Measurements from ENCODE around the gene OSBPL7. TPM values are rescaled to one million over a fixed set of nuclear protein-coding genes. Genes with fewer than 3 reads are reported as not detected.
A peak's percentile ranks its signal among the peaks of the same experiment; 100 is the strongest.

Gene OSBPL7
- total RNA-seq, 1 donor from 2014 or later: 5.1 TPM

DNA sequence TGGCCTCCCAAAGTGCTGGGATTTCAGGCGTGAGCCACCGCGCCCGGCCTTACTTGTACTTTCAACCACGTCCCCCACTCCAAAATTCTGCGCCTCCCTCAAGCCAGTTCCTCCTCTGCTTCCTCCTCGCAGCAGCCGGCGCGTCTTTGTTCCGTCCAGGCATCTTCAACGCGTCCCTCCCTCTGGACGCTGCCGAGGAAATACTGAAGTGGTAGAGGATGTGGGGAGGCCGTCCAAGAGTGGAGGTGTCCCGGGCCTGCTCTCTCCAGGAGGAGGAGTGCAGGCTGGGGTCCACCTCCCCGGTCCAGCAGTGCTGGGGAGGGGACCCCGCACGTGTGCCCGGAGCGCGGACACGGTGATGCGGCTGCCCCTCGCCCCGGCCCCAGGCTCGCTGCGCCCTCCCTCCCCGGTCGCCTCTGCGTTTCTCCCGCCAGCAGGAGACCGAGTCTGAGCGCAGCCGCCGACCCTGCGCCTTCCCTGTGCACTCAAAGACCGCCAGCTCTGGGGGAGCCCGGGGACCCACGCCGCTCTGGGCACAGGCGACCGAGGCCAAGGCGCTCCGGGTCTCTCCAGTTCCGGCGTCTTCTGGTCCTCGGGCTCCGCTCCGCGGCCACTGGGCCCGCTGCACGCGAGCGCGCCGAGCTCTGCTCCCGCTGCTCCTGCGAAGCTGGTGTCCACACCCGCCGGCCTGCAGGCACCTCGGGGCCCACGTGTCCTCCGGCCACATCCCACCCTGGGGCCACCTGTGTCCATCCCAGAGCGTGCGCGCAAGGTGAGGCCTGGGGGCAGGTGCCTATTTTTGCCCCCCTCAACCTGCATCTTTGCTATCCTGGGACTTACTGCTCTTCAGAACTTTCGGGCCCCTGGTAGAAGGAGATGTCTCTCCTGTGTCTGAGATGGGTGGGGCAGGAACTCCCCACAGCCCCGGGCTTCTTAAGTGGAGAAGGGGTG, 31.7 kb downstream of the OSBPL7 start:
- no peak overlapping the region for H3K27ac ChIP-seq
- no peak overlapping the region for H3K9ac ChIP-seq
- peaks cover 3% of the 10 kb centered on the region for H3K9me3 Mint-ChIP-seq
- TF ChIP-seq EZH2phosphoT487 (IDR thresholded peaks at IDR 0.05) (peak; percentile 61), EZH2 (IDR thresholded peaks at IDR 0.05) (peak; percentile 83)
- TF ChIP-seq, protein P1, sequence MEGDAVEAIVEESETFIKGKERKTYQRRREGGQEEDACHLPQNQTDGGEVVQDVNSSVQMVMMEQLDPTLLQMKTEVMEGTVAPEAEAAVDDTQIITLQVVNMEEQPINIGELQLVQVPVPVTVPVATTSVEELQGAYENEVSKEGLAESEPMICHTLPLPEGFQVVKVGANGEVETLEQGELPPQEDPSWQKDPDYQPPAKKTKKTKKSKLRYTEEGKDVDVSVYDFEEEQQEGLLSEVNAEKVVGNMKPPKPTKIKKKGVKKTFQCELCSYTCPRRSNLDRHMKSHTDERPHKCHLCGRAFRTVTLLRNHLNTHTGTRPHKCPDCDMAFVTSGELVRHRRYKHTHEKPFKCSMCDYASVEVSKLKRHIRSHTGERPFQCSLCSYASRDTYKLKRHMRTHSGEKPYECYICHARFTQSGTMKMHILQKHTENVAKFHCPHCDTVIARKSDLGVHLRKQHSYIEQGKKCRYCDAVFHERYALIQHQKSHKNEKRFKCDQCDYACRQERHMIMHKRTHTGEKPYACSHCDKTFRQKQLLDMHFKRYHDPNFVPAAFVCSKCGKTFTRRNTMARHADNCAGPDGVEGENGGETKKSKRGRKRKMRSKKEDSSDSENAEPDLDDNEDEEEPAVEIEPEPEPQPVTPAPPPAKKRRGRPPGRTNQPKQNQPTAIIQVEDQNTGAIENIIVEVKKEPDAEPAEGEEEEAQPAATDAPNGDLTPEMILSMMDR (IDR thresholded peaks at IDR 0.05): peak; percentile 53
- DNase-seq (ENCODE audit: low spot score): peak; percentile 87
- peak overlapping the region; percentile 59 for H3K4me3 ChIP-seq
- H3K36me3 Mint-ChIP-seq: peaks cover 1% of the 10 kb centered on the region
- H2AFZ ChIP-seq (replicated peaks): peak overlapping the region; percentile 99
- H3K4me1 ChIP-seq: no peaks in the 10 kb centered on the region
- H3K4me1 Mint-ChIP-seq: peaks cover 2% of the 10 kb centered on the region
- H3K27me3 Mint-ChIP-seq (ENCODE audit: insufficient read depth, low read depth): peaks cover 64% of the 10 kb centered on the region
- H3K79me2 ChIP-seq (ENCODE audit: low read depth): no peaks in the 10 kb centered on the region
- no peaks in the 10 kb centered on the region for H3K9me3 ChIP-seq (ENCODE audit: low read depth)
- peaks cover 18% of the 10 kb centered on the region for H4K20me1 ChIP-seq (ENCODE audit: low read depth)
- H3K4me3 Mint-ChIP-seq: peak overlapping the region; percentile 77
- peaks cover 97% of the 10 kb centered on the region for H3K27me3 ChIP-seq
- peak overlapping the region; percentile 93 for H3K4me2 ChIP-seq
- H3F3A ChIP-seq (ENCODE audit: low read depth): peaks cover 16% of the 10 kb centered on the region
- no peak overlapping the region for H3K27ac Mint-ChIP-seq
- H3K36me3 ChIP-seq: no peaks in the 10 kb centered on the region

DNA sequence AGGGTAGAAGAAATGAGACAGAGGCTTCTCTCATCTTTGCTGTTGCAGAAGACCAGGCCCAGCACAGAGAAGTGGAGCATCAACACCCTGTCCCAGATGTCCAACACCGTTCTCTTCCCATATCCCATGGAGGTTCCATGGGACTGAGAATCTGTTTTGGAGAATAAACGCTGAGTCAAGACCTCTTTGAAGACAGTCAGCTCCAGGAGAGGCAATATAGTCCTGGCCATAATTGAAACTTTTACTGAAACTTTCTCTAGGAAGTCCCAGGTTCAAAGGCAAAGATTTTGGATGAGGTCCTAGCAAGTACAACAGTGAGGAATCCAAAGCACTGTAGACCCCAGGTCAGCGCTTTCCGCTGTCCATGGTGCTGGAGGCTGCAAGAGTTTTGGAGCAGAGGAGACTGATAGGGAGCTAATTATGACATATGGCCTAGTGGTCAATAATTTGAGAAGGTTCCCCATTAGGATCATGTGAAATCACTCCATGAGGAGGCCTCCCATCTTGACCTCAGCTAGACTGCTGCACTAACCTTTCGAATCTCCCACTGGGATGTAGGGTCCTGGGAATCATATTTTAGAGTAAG, 36.0 kb downstream of the OSBPL7 start:
- no peak overlapping the region for H3K4me3 Mint-ChIP-seq
- peaks cover 16% of the 10 kb centered on the region for H3F3A ChIP-seq (ENCODE audit: low read depth)
- no peaks in the 10 kb centered on the region for H3K4me1 ChIP-seq
- no peak overlapping the region for H3K9ac ChIP-seq
- no peak overlapping the region for H3K27ac ChIP-seq
- H3K27ac Mint-ChIP-seq: no peak overlapping the region
- H3K79me2 ChIP-seq (ENCODE audit: low read depth): no peaks in the 10 kb centered on the region
- H4K20me1 ChIP-seq (ENCODE audit: low read depth): peaks cover 18% of the 10 kb centered on the region
- peaks cover 1% of the 10 kb centered on the region for H3K36me3 Mint-ChIP-seq
- peaks cover 87% of the 10 kb centered on the region for H3K27me3 ChIP-seq
- H3K4me3 ChIP-seq: no peak overlapping the region
- no peak overlapping the region for H3K4me2 ChIP-seq
- H3K4me1 Mint-ChIP-seq: peaks cover 2% of the 10 kb centered on the region
- TF ChIP-seq EZH2 (IDR thresholded peaks at IDR 0.05) (no peak), EZH2phosphoT487 (IDR thresholded peaks at IDR 0.05) (no peak)
- TF ChIP-seq, protein P1 (IDR thresholded peaks at IDR 0.05): no peak
- no peaks in the 10 kb centered on the region for H3K36me3 ChIP-seq
- no peaks in the 10 kb centered on the region for H3K9me3 ChIP-seq (ENCODE audit: low read depth)
- H2AFZ ChIP-seq (replicated peaks): no peak overlapping the region
- H3K9me3 Mint-ChIP-seq: peaks cover 3% of the 10 kb centered on the region
- peak; percentile 80 for DNase-seq (ENCODE audit: low spot score)
- peaks cover 43% of the 10 kb centered on the region for H3K27me3 Mint-ChIP-seq (ENCODE audit: insufficient read depth, low read depth)

DNA sequence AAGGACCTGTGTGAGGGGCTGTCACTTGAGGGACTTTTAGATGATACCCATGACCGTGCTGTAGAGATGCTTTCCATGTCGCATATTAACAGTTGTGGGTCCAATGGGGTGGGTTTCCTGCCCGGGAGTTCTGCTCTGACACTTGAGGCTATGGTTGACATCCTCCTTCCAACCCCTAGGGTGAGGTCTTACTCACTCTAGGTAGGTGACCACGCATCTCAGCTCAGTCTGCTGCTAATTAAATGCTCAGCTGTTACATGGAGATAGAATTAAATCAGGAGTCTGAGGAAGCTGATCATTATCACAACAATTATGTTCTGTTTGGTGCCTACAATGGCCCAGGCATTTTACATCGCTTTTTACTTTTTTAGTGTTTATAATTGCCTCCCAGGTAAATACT, 40.2 kb downstream of the OSBPL7 start:
- Mint-ChIP-seq H3K9me3 (no peaks in the 10 kb centered on the region), H3K36me3 (no peaks in the 10 kb centered on the region), H3K4me1 (no peaks in the 10 kb centered on the region), H3K27me3 (ENCODE audit: insufficient read depth, low read depth) (peaks cover 25% of the 10 kb centered on the region), H3K27ac (no peak overlapping the region), H3K4me3 (no peak overlapping the region)
- DNase-seq (ENCODE audit: low spot score): no peak
- Histone ChIP-seq H3K9ac (no peak overlapping the region), H4K20me1 (ENCODE audit: low read depth) (peaks cover 7% of the 10 kb centered on the region), H2AFZ (replicated peaks) (no peak overlapping the region), H3K4me3 (no peak overlapping the region), H3F3A (ENCODE audit: low read depth) (peaks cover 3% of the 10 kb centered on the region), H3K79me2 (ENCODE audit: low read depth) (no peaks in the 10 kb centered on the region), H3K27me3 (peaks cover 44% of the 10 kb centered on the region), H3K4me2 (no peak overlapping the region), H3K9me3 (ENCODE audit: low read depth) (no peaks in the 10 kb centered on the region), H3K27ac (no peak overlapping the region), H3K4me1 (no peaks in the 10 kb centered on the region), H3K36me3 (no peaks in the 10 kb centered on the region)
- no peak for TF ChIP-seq EZH2phosphoT487 (IDR thresholded peaks at IDR 0.05)
- TF ChIP-seq, protein P1 (IDR thresholded peaks at IDR 0.05): no peak

All from neural progenitor cell (in vitro differentiated cells).